Smooth muscle cell (in vitro differentiated cells): ENCODE data around the gene SLC43A2. TPM values are rescaled to one million over a fixed set of nuclear protein-coding genes. Genes with fewer than 3 reads are reported as not detected.

ENCODE experiments used
- DNase-seq: peaks from one replicate; lab custom pipeline; 2025; ENCODE audit not compliant: unreplicated experiment; lab: John Stamatoyannopoulos, UW
- H2AFZ ChIP-seq: fragments of 200-600 bp; sonication (generic); 2 replicates; pipeline ENCODE4 v1.6.0; 2016; ENCODE audit warnings: antibody characterized with exemption, low read depth, mild to moderate bottlenecking
- H3F3A ChIP-seq: fragments of 200-600 bp; sonication (generic); 2 replicates; pipeline ENCODE4 v1.6.0; 2017; ENCODE audit warnings: antibody characterized with exemption, low read depth
- H3K27ac ChIP-seq: fragments of 200-600 bp; sonication (generic); 2 replicates; pipeline ENCODE4 v1.5.1; 2016; ENCODE audit warnings: low read depth, mild to moderate bottlenecking
- H3K27me3 ChIP-seq: fragments of 200-600 bp; sonication (generic); 2 replicates; pipeline ENCODE4 v1.6.1; 2016; ENCODE audit warnings: low read depth, mild to moderate bottlenecking
- H3K36me3 ChIP-seq: fragments of 200-600 bp; sonication (generic); 2 replicates; pipeline ENCODE4 v1.5.1; 2016; ENCODE audit warnings: low read depth
- H3K4me1 ChIP-seq: fragments of 200-600 bp; sonication (generic); 2 replicates; pipeline ENCODE4 v1.5.1; 2016; ENCODE audit warnings: low read depth
- H3K4me2 ChIP-seq: fragments of 200-600 bp; sonication (generic); 2 replicates; pipeline ENCODE4 v1.6.0; 2016; ENCODE audit warnings: mild to moderate bottlenecking
- H3K4me3 ChIP-seq: fragments of 200-600 bp; sonication (generic); 2 replicates; pipeline ENCODE4 v1.5.1; 2016; ENCODE audit warnings: mild to moderate bottlenecking
- H3K79me2 ChIP-seq: fragments of 200-600 bp; sonication (generic); 2 replicates; pipeline ENCODE4 v1.6.0; 2016; ENCODE audit warnings: low read depth, mild to moderate bottlenecking
- H3K9ac ChIP-seq: fragments of 200-600 bp; sonication (generic); 2 replicates; pipeline ENCODE4 v1.6.0; 2016; ENCODE audit warnings: low read depth
- H3K9me3 ChIP-seq: fragments of 200-600 bp; sonication (generic); replicated peaks from 2 replicates; pipeline ENCODE4 v1.5.1; 2016; ENCODE audit warnings: low read depth
- H4K20me1 ChIP-seq: fragments of 200-600 bp; sonication (generic); 2 replicates; pipeline ENCODE4 v1.6.0; 2016; ENCODE audit warnings: low read depth
- WGBS: methylation state at CpG from one replicate; pipeline ENCODE4 v1.1.7; 2016; ENCODE audit warnings: low lambda C conversion rate; 5-methylcytosine and 5-hydroxymethylcytosine counted together
- polyA plus RNA-seq: library from polyadenylated mRNA; unstranded; fragments of >200 nt; fragmentation: Nextera tagmentation; extraction: Ambion mirVana; gene quantifications from 2 replicates; pipeline ENCODE4 v1.2.1, GENCODE V29; 2016
- total RNA-seq: library from RNA; depleted of rRNA; stranded (reverse); fragments of >200 nt; gene quantifications from 2 replicates; pipeline ENCODE4 v1.2.3, GENCODE V29; 2014
- TF ChIP-seq, protein P1 (sequence below): fragments of 200-600 bp; sonication (generic); IDR thresholded peaks from 2 replicates; pipeline ENCODE4 v1.5.1; 2017; ENCODE audit warnings: borderline replicate concordance, mild to moderate bottlenecking, antibody characterized with exemption; ENCODE audit not compliant: insufficient read depth, poor library complexity, severe bottlenecking

SLC43A2 gene
- total and polyA plus RNA-seq, 2 experiments from 2014 or later, result 3.8 to 5.3 TPM

GRCh38 chr17:1601571-1601970, 27.1 kb downstream of the SLC43A2 start:
- Histone ChIP-seq H2AFZ (no peak overlapping the region), H3K27ac (no peak overlapping the region), H3K36me3 (no peaks in the 10 kb centered on the region), H3K27me3 (no peaks in the 10 kb centered on the region), H4K20me1 (no peaks in the 10 kb centered on the region), H3K4me3 (no peak overlapping the region), H3K4me1 (no peaks in the 10 kb centered on the region), H3K9me3 (no peaks in the 10 kb centered on the region), H3F3A (no peaks in the 10 kb centered on the region), H3K79me2 (no peaks in the 10 kb centered on the region), H3K9ac (no peak overlapping the region), H3K4me2 (no peak overlapping the region)
- TF ChIP-seq, protein P1, sequence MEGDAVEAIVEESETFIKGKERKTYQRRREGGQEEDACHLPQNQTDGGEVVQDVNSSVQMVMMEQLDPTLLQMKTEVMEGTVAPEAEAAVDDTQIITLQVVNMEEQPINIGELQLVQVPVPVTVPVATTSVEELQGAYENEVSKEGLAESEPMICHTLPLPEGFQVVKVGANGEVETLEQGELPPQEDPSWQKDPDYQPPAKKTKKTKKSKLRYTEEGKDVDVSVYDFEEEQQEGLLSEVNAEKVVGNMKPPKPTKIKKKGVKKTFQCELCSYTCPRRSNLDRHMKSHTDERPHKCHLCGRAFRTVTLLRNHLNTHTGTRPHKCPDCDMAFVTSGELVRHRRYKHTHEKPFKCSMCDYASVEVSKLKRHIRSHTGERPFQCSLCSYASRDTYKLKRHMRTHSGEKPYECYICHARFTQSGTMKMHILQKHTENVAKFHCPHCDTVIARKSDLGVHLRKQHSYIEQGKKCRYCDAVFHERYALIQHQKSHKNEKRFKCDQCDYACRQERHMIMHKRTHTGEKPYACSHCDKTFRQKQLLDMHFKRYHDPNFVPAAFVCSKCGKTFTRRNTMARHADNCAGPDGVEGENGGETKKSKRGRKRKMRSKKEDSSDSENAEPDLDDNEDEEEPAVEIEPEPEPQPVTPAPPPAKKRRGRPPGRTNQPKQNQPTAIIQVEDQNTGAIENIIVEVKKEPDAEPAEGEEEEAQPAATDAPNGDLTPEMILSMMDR, result no peak
- 97% methylated on average over 14 of the region's 14 CpGs for WGBS
- no peak for DNase-seq

GRCh38 chr17:1598399-1599095, 30.1 kb downstream of the SLC43A2 start:
- 90% methylated on average over 8 of the region's 8 CpGs for WGBS
- no peak overlapping the region for H3K4me2 ChIP-seq
- no peak for DNase-seq

GRCh38 chr17:1597861-1598342, 30.7 kb downstream of the SLC43A2 start:
- Histone ChIP-seq H3K4me3 (no peak overlapping the region), H3F3A (no peaks in the 10 kb centered on the region), H2AFZ (no peak overlapping the region), H3K9ac (no peak overlapping the region), H3K27ac (no peak overlapping the region), H3K79me2 (no peaks in the 10 kb centered on the region), H4K20me1 (no peaks in the 10 kb centered on the region), H3K27me3 (no peaks in the 10 kb centered on the region), H3K4me1 (no peaks in the 10 kb centered on the region), H3K36me3 (no peaks in the 10 kb centered on the region), H3K4me2 (no peak overlapping the region), H3K9me3 (no peaks in the 10 kb centered on the region)
- 93% methylated on average over 14 of the region's 14 CpGs for WGBS
- DNase-seq, result no peak
- TF ChIP-seq, protein P1, result no peak

More at GRCh38 chr17:1598399-1599095, 30.1 kb downstream of the SLC43A2 start:
- H3K27me3 ChIP-seq, result no peaks in the 10 kb centered on the region
- H3K27ac ChIP-seq, result no peak overlapping the region
- no peak overlapping the region for H3K4me3 ChIP-seq
- H3F3A ChIP-seq, result no peaks in the 10 kb centered on the region
- no peaks in the 10 kb centered on the region for H3K79me2 ChIP-seq
- TF ChIP-seq, protein P1, result no peak
- H3K9me3 ChIP-seq, result no peaks in the 10 kb centered on the region
- no peaks in the 10 kb centered on the region for H4K20me1 ChIP-seq
- H3K9ac ChIP-seq, result no peak overlapping the region
- H3K4me1 ChIP-seq, result no peaks in the 10 kb centered on the region
- no peaks in the 10 kb centered on the region for H3K36me3 ChIP-seq
- H2AFZ ChIP-seq, result no peak overlapping the region

- Histone ChIP-seq H3K36me3 (no peaks in the 10 kb centered on the region), H3K9me3 (no peaks in the 10 kb centered on the region), H3K27ac (no peak overlapping the region), H4K20me1 (no peaks in the 10 kb centered on the region), H2AFZ (no peak overlapping the region), H3K27me3 (no peaks in the 10 kb centered on the region), H3K4me3 (no peak overlapping the region), H3K79me2 (no peaks in the 10 kb centered on the region), H3K4me1 (peaks cover 4% of the 10 kb centered on the region), H3K9ac (no peak overlapping the region), H3F3A (peaks cover 6% of the 10 kb centered on the region), H3K4me2 (no peak overlapping the region)
- 97% methylated on average over 5 of the region's 5 CpGs for WGBS
- no peak for DNase-seq
- TF ChIP-seq, protein P1, result no peak
Measured at GRCh38 chr17:1593630-1593931, 35.1 kb downstream of the SLC43A2 start.
